NCI-H1930 (cell line): ENCODE results near the gene HMGB1.

Source experiments
- DNase-seq, 2 experiments: peaks; one replicate each; lab custom pipeline; 2025; lab: John Stamatoyannopoulos, UW

HMGB1 gene

GRCh38 chr13:30429721-30430694 lies 35.7 kb downstream of the HMGB1 start:
- DNase-seq, result no peak

GRCh38 chr13:30429235-30429634 lies 36.5 kb downstream of the HMGB1 start:
- no peak for DNase-seq

GRCh38 chr13:30423891-30424290 lies 41.8 kb downstream of the HMGB1 start:
- DNase-seq, result no peak

- peak; percentile 39 to 53 for DNase-seq
Measured at GRCh38 chr13:30422054-30422839, 43.5 kb downstream of the HMGB1 start, which contains the start of gene UBE2L5. UBE2L5 (plus strand) TSS chr13:30422493; CDS start chr13:30427991, 5,498 bp downstream.

- DNase-seq, result peak; percentile 33 to 36
Measured at GRCh38 chr13:30421093-30422053, 44.4 kb downstream of the HMGB1 start.

- no peak for DNase-seq
Measured at GRCh38 chr13:30418717-30419459, 46.8 kb downstream of the HMGB1 start.

- no peak for DNase-seq
Measured at GRCh38 chr13:30418075-30418716, 47.5 kb downstream of the HMGB1 start.

GRCh38 chr13:30416471-30416870 lies 49.3 kb downstream of the HMGB1 start:
- DNase-seq, result no peak

- no peak for DNase-seq
Measured at GRCh38 chr13:30415430-30416030, 50.2 kb downstream of the HMGB1 start.

GRCh38 chr13:30413842-30414241 lies 51.9 kb downstream of the HMGB1 start:
- DNase-seq, result no peak

GRCh38 chr13:30412346-30412745 lies 53.4 kb downstream of the HMGB1 start:
- no peak for DNase-seq

GRCh38 chr13:30410705-30411125 lies 55.0 kb downstream of the HMGB1 start:
- DNase-seq, result no peak

- DNase-seq, result no peak
Measured at GRCh38 chr13:30409886-30410704, 55.6 kb downstream of the HMGB1 start.

GRCh38 chr13:30408319-30409101 lies 57.2 kb downstream of the HMGB1 start:
- DNase-seq, result peak; percentile 92 to 93

- DNase-seq, result no peak
Measured at GRCh38 chr13:30406779-30407416, 58.8 kb downstream of the HMGB1 start.
